ENCODE results near the gene FANCC. TPM values are rescaled to one million over a fixed set of nuclear protein-coding genes. Genes with fewer than 3 reads are reported as not detected.
A peak's percentile ranks its signal among the peaks of the same experiment; 100 is the strongest.

The FANCC gene
- total and polyA plus RNA-seq, 2 of the 8 experiments (the other 6 are each of a cell fraction or from before 2014, with no cell fraction given) = 7.8 to 15.2 TPM

DNA sequence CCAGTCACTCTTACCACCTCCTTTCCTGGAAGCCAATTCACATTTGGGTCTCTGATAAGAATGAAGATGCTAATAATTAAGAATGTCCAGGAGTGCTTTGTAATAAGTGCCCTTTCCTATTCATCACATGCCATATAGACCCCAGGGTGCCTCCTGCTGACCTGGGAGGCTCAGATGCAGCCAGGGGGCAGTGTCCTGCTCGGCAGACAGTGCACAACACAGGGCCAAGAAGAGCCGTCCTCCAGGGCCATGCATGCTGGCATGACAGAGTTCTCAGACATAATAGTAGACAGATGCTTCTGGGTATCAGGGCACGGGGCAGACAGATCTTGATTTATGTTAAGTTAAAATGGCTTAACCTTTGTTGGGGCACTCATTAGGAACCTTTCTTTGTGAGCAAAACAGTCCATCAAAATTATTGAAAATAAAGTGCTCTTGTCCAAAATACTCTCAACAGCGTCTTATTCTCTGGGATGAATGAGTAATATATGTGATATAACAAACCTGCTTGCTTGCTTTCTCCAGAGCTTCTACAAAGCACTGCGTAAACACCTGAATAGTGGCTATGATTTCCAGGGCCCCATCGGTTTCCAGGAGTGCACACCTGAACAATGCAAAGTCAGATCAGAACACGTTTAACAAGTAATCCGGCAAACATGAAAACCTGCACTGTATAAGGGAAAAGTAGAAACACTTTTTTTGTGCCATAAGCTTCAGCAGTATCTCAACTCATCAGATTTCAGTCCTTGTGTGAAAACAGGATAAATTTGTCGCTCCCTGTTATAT, 192.7 kb downstream of the FANCC start:
- H2AK5ac ChIP-seq (ENCODE audit: low read depth, low read length) = no peak overlapping the region
- no peak for FAIRE-seq
- POLR2A ChIA-PET (ENCODE audit: partially characterized antibody) = no interaction called here

More for the DNA sequence above, 192.7 kb downstream of the FANCC start:
- Histone ChIP-seq H3K23ac (ENCODE audit: insufficient read length) (no peak overlapping the region), H3K27ac (ENCODE audit: low read depth, low read length) (no peak overlapping the region), H4K8ac (ENCODE audit: extremely low read depth, insufficient read depth, low read length) (no peak overlapping the region), H3K14ac (ENCODE audit: insufficient read length) (no peak overlapping the region), H4K20me1 (replicated peaks in 1 of 2; ENCODE audit: control insufficient read depth in 1 of 2, insufficient read depth in 2 of 2, low read length in 2 of 2) (no peaks in the 10 kb centered on the region), H2AFZ (ENCODE audit: low read length) (no peak overlapping the region), H3K79me2 (ENCODE audit: control insufficient read depth in 1 of 2, insufficient read depth in 2 of 2, low read length in 2 of 2) (no peaks in the 10 kb centered on the region), H3K27me3 (replicated peaks in 1 of 4; ENCODE audit: control insufficient read depth in 3 of 4, extremely low read depth in 1 of 4, insufficient read depth in 3 of 4, low read length in 3 of 4) (no peaks in the 10 kb centered on the region), H3K4me2 (ENCODE audit: insufficient read depth in 1 of 2, low read depth in 2 of 2, low read length in 2 of 2) (no peak overlapping the region), H3K4me1 (replicated peaks in 1 of 4; ENCODE audit: control insufficient read depth in 3 of 4, insufficient read depth in 4 of 4, low read length in 3 of 4) (peaks cover 0 to 13% (median 9%) of the 10 kb centered on the region in 4 experiments; a peak in 6 of 7 replicates), H4K91ac (replicated peaks; ENCODE audit: insufficient read length, low read length) (no peak overlapping the region), H3K4ac (replicated peaks; ENCODE audit: insufficient read length, low read depth, low read length) (no peak overlapping the region), H4K5ac (ENCODE audit: insufficient read length, low read depth, low read length) (no peak overlapping the region), H2BK120ac (replicated peaks; ENCODE audit: low read depth, low read length) (no peak overlapping the region), H3K79me1 (ENCODE audit: low read depth, low read length) (no peaks in the 10 kb centered on the region), H3K18ac (ENCODE audit: extremely low read depth, low read length) (no peak overlapping the region), H3K9ac (replicated peaks in 1 of 4; ENCODE audit: extremely low read depth in 1 of 4, low read depth in 3 of 4, low read length in 3 of 4) (no peak overlapping the region), H3K36me3 (ENCODE audit: control insufficient read depth in 2 of 4, insufficient read depth in 4 of 4, low read length in 3 of 4) (no peaks in the 10 kb centered on the region), H2BK15ac (ENCODE audit: low read length) (no peak overlapping the region), H3K9me3 (ENCODE audit: insufficient read depth in 2 of 2, low read depth in 1 of 2, low read length in 1 of 2) (no peaks in the 10 kb centered on the region), H2BK12ac (ENCODE audit: low read depth, low read length) (no peak overlapping the region), H2BK5ac (ENCODE audit: low read depth, low read length) (peak overlapping the region; percentile 37; the same call in 1 of the 2 replicates), H2BK20ac (ENCODE audit: low read length) (no peak overlapping the region), H3K23me2 (ENCODE audit: low read depth, low read length) (no peaks in the 10 kb centered on the region), H3K56ac (replicated peaks; ENCODE audit: insufficient read length, low read depth, low read length) (no peak overlapping the region), H3K4me3 (ENCODE audit: extremely low read depth in 1 of 4, insufficient read depth in 2 of 4, low read depth in 3 of 4, low read length in 4 of 4) (no peak overlapping the region)
- TF ChIP-seq HDAC6 (IDR thresholded peaks at IDR 0.05; ENCODE audit: low read depth, low read length) (no peak), SP1 (IDR thresholded peaks at IDR 0.05; ENCODE audit: low read depth, low read length) (no peak), EGR1 (IDR thresholded peaks at IDR 0.05; ENCODE audit: borderline replicate concordance, low read depth, low read length) (no peak), CBX8 (IDR thresholded peaks at IDR 0.05; ENCODE audit: borderline replicate concordance, low read depth, low read length) (no peak), RAD21 (IDR thresholded peaks at IDR 0.05 in 1 of 2, conservative IDR thresholded peaks at IDR 0.05 in 1 of 2; ENCODE audit: low read depth in 2 of 2, low read length in 2 of 2) (peak; percentile 24 to 28; a peak in 2 of 4 replicates)
- TF ChIP-seq, protein P1, sequence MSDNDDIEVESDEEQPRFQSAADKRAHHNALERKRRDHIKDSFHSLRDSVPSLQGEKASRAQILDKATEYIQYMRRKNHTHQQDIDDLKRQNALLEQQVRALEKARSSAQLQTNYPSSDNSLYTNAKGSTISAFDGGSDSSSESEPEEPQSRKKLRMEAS (IDR thresholded peaks at IDR 0.05) = no peak
- TF ChIP-seq, protein P2, sequence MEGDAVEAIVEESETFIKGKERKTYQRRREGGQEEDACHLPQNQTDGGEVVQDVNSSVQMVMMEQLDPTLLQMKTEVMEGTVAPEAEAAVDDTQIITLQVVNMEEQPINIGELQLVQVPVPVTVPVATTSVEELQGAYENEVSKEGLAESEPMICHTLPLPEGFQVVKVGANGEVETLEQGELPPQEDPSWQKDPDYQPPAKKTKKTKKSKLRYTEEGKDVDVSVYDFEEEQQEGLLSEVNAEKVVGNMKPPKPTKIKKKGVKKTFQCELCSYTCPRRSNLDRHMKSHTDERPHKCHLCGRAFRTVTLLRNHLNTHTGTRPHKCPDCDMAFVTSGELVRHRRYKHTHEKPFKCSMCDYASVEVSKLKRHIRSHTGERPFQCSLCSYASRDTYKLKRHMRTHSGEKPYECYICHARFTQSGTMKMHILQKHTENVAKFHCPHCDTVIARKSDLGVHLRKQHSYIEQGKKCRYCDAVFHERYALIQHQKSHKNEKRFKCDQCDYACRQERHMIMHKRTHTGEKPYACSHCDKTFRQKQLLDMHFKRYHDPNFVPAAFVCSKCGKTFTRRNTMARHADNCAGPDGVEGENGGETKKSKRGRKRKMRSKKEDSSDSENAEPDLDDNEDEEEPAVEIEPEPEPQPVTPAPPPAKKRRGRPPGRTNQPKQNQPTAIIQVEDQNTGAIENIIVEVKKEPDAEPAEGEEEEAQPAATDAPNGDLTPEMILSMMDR (IDR thresholded peaks at IDR 0.05; ENCODE audit: control extremely low read depth in 1 of 3, insufficient read depth in 1 of 3, low read depth in 1 of 3, low read length in 3 of 3) = peak; percentile 64 to 82 (median 68)
- DNase-seq (ENCODE audit: low read depth in 1 of 2, low spot score in 2 of 2) = no peak
- CTCF ChIA-PET (ENCODE audit: partially characterized antibody) = interaction anchor here (0.5 to 13.7 kb wide), 20 partner anchors 6 to 455 kb away, joined by 3 to 209 read pairs (median 4); no protein-coding TSS in a partner anchor
- WGBS, 2 experiments (ENCODE audit: extremely low coverage in 1 of 2, insufficient coverage in 1 of 2, insufficient read length in 1 of 2, insufficient replicate concordance in 2 of 2, low coverage in 1 of 2, low lambda C conversion rate in 2 of 2, missing lambda C conversion rate in 1 of 2) = 88% methylated on average over 9 of the region's 9 CpGs; no CpG with 5 or more reads in 1 of the 2 experiments
